Endothelial cell of umbilical vein (primary cell): ENCODE data around the gene ERAP2. TPM values are rescaled to one million over a fixed set of nuclear protein-coding genes. Genes with fewer than 3 reads are reported as not detected.

Experiments
- BruUV-seq: library from RNA; stranded (reverse); fragments of 400-500 nt; replicated peaks from 2 replicates; lab custom pipeline; 2021; lab: Mats Ljungman, UMichigan
- CTCF ChIA-PET: fragments of 300-600, 350-600 bp; sonication (Branson Sonifier 250); formaldehyde crosslinking; loops from one replicate; lab custom pipeline; 2021; ENCODE audit warnings: antibody characterized with exemption, inconsistent platforms; lab: Charles Lee
- POLR2A ChIA-PET: fragments of 300-600, 350-600 bp; sonication (Branson Sonifier 250); formaldehyde crosslinking; loops from one replicate; lab custom pipeline; 2021; ENCODE audit warnings: antibody characterized with exemption, inconsistent platforms; lab: Charles Lee
- DNase-seq: peaks from one replicate; pipeline ENCODE4 v3.0.0-alpha.2; 2011; ENCODE audit warnings: low read depth, low spot score
- FAIRE-seq: peaks from 2 replicates; lab custom pipeline; 2011; peaks lifted over from hg19 to GRCh38; lab: Jason Lieb, UNC
- H2AFZ ChIP-seq: 2 replicates; pipeline ENCODE4 v1.6.0; 2012; ENCODE audit warnings: low read depth, low read length, control low read depth, inconsistent platforms
- H3K27ac ChIP-seq: 2 replicates; pipeline ENCODE4 v1.5.1; 2011; ENCODE audit warnings: low read depth, mild to moderate bottlenecking, control low read depth, low read length, moderate library complexity; ENCODE audit not compliant: insufficient read depth
- H3K27me3 ChIP-seq, 2 experiments: 2 replicates each; pipeline versions ENCODE4 v1.6.0 to v1.6.1; 2011; ENCODE audit warnings: low read length in 2 of 2, mixed read lengths in 1 of 2; ENCODE audit not compliant: control insufficient read depth in 2 of 2, insufficient read depth in 2 of 2
- H3K36me3 ChIP-seq, 2 experiments: 2 replicates in 1 of 2; 3 replicates in 1 of 2; pipeline ENCODE4 v1.5.1; 2011; ENCODE audit warnings: low read length in 2 of 2, mild to moderate bottlenecking in 1 of 2, moderate library complexity in 1 of 2; ENCODE audit not compliant: control insufficient read depth in 2 of 2, insufficient read depth in 2 of 2; ENCODE audit errors: extremely low read depth in 1 of 2
- H3K4me1 ChIP-seq: 3 replicates; pipeline ENCODE4 v1.5.1; 2011; ENCODE audit warnings: mild to moderate bottlenecking, low read length; ENCODE audit not compliant: control insufficient read depth, insufficient read depth; ENCODE audit errors: extremely low read depth
- H3K4me2 ChIP-seq: 2 replicates; pipeline ENCODE4 v1.6.1; 2011; ENCODE audit warnings: low read length, control low read depth, mixed read lengths; ENCODE audit not compliant: insufficient read depth
- H3K4me3 ChIP-seq, 3 experiments: fragments of 200-600 bp in 1 of 3; sonication (generic), shearing (Covaris generic) in 1 of 3; replicated peaks in 1 of 3; 2 replicates each; pipeline ENCODE4 v1.5.1; 2011 to 2016; ENCODE audit warnings: control low read depth in 3 of 3, low read length in 3 of 3, mild to moderate bottlenecking in 2 of 3, inconsistent platforms in 1 of 3, low read depth in 1 of 3, moderate library complexity in 1 of 3; ENCODE audit not compliant: insufficient read depth in 1 of 3
- H3K79me2 ChIP-seq: 2 replicates; pipeline ENCODE4 v1.6.0; 2012; ENCODE audit warnings: low read length, inconsistent platforms; ENCODE audit not compliant: control insufficient read depth, insufficient read depth
- H3K9ac ChIP-seq: replicated peaks from 2 replicates; pipeline ENCODE3; 2011; ENCODE audit warnings: low read length, control low read depth; ENCODE audit not compliant: insufficient read depth; ENCODE audit errors: extremely low read depth
- H3K9me1 ChIP-seq: replicated peaks from 3 replicates; pipeline ENCODE4 v1.6.0; 2011; ENCODE audit warnings: mild to moderate bottlenecking, low read length; ENCODE audit not compliant: control insufficient read depth, insufficient read depth; ENCODE audit errors: extremely low read depth
- H3K9me3 ChIP-seq: replicated peaks from 2 replicates; pipeline ENCODE4 v1.5.1; 2012; ENCODE audit warnings: low read length, inconsistent platforms; ENCODE audit not compliant: control insufficient read depth, insufficient read depth
- H4K20me1 ChIP-seq: replicated peaks from 2 replicates; pipeline ENCODE3; 2011; ENCODE audit warnings: mild to moderate bottlenecking, low read length; ENCODE audit not compliant: control insufficient read depth, insufficient read depth; ENCODE audit errors: extremely low read depth
- EZH2 ChIP-seq: IDR thresholded peaks from 2 replicates; pipeline ENCODE4 v1.6.1; 2012; ENCODE audit warnings: borderline replicate concordance, low read depth, mild to moderate bottlenecking, moderate library complexity, low read length, inconsistent platforms; ENCODE audit not compliant: severe bottlenecking
- FOS ChIP-seq: IDR thresholded peaks from 2 replicates; pipeline ENCODE4 v1.6.1; 2011; ENCODE audit warnings: mild to moderate bottlenecking, low read length, moderate library complexity, borderline replicate concordance; ENCODE audit not compliant: insufficient read depth
- GATA2 ChIP-seq: IDR thresholded peaks from 2 replicates; pipeline ENCODE4 v1.7.0; 2011; ENCODE audit warnings: low read depth, mild to moderate bottlenecking, moderate library complexity, mixed read lengths, low read length; ENCODE audit not compliant: insufficient read length, insufficient read depth
- JUN ChIP-seq: IDR thresholded peaks from 2 replicates; pipeline ENCODE4 v1.6.1; 2011; ENCODE audit warnings: borderline replicate concordance, low read depth; ENCODE audit not compliant: insufficient read length, insufficient read depth
- MAX ChIP-seq: IDR thresholded peaks from 2 replicates; pipeline ENCODE4 v1.6.1; 2011; ENCODE audit not compliant: insufficient read depth, insufficient read length
- MYC ChIP-seq: IDR thresholded peaks from one replicate; pipeline ENCODE4 v1.6.1; 2011; ENCODE audit warnings: mild to moderate bottlenecking, low read depth, low read length
- POLR2A ChIP-seq: IDR thresholded peaks from 2 replicates; pipeline ENCODE4 v1.6.1; 2012; ENCODE audit warnings: low read depth, mild to moderate bottlenecking, control low read depth, low read length
- POLR2AphosphoS5 ChIP-seq: IDR thresholded peaks from 2 replicates; pipeline ENCODE4 v1.6.1; 2012; ENCODE audit warnings: low read depth, mild to moderate bottlenecking, control low read depth, low read length, moderate library complexity; ENCODE audit not compliant: insufficient read depth
- dilution Hi-C: fragments of 300-500 bp; cut with MboI; formaldehyde crosslinking; loops from one replicate; pipeline ENCODE4 v1.15.0; 2019; ENCODE audit warnings: low sequenced_read_pairs; ENCODE audit not compliant: extremely low pct_ligation_motif_present
- intact Hi-C: fragments of 100-400 bp; cut with micrococcal nuclease; formaldehyde crosslinking; loops from one replicate; pipeline ENCODE4 v1.10.0; 2022
- polyA plus RNA-seq, 4 experiments: library from polyadenylated mRNA; depleted of rRNA in 3 of 4; stranded (reverse) in 3 of 4; unstranded in 1 of 4; fragments of >200 nt; gene quantifications; 2 replicates each; pipeline versions ENCODE4 v1.2.1 to v1.2.3, GENCODE V29; 2011 to 2012; ENCODE audit warnings: missing spikeins in 1 of 4
- total RNA-seq: library from RNA; stranded (reverse); gene quantifications from 2 replicates; pipeline ENCODE4 v1.2.3, GENCODE V29; 2021

ERAP2 gene
- total and polyA plus RNA-seq, 2 donors (not counting 3 experiments of a cell fraction or from before 2014, with no cell fraction given), result 3.1 to 10.0 TPM

- Histone ChIP-seq H3K27me3 (no peaks in the 10 kb centered on the region), H3K9me3 (no peaks in the 10 kb centered on the region), H4K20me1 (no peaks in the 10 kb centered on the region), H3K4me3 (no peak overlapping the region), H3K79me2 (no peaks in the 10 kb centered on the region), H3K4me2 (no peak overlapping the region), H3K4me1 (no peaks in the 10 kb centered on the region), H3K36me3 (no peaks in the 10 kb centered on the region), H3K27ac (no peak overlapping the region), H2AFZ (no peak overlapping the region), H3K9me1 (no peaks in the 10 kb centered on the region), H3K9ac (no peak overlapping the region)
- dilution Hi-C loops, result no loop called here
- no peak for TF ChIP-seq POLR2AphosphoS5
- TF ChIP-seq POLR2A, result no peak
- no peak for TF ChIP-seq MYC
- no peak for TF ChIP-seq EZH2
- no peak for TF ChIP-seq FOS
- POLR2A ChIA-PET, result no interaction called here
- DNase-seq (no peak), FAIRE-seq (no peak)
- no TSS peak for BruUV-seq
- CTCF ChIA-PET, result no interaction called here
- intact Hi-C loops, result no loop called here
These were observed 50.7 kb downstream of the ERAP2 start for GRCh38 chr5:96927008-96927407.

DNA sequence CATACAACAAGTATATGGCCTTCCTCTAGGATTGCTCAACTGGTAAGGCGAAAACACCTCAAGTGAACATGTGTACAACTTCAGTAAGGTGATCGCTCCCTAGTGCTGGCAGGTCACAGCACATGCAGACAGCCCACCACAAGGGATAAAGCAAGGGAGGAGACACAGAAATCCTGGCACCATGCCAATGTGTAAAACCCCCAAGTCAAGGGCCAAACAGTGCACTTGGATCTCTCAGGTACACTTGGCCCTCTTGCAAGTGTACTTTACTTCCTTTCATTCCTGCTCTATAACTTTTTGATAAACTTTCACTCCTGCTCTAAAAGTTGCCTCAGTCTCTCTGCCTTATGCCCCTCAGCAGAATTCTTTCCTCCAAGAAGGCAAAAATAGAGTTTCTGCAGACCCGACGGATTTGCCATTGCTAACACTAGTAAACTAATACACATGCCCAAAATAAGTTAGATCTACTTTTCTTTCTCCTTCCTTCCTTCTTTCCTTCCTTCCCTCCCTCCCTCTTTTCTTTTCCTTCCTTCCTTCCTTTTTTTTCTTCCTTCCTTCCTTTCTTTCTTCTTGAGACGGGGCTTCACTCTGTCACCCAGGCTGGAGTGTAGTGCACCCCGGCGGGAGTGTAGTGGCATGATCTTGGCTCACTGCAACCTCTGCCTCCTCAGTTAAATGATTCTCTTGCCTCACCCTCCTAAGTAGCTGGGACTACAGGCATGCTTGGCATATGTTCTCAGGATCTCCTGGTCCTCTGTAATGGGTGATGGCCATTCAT, 52.8 kb downstream of the ERAP2 start:
- DNase-seq, result no peak
- BruUV-seq, result no TSS peak
- ChIA-PET CTCF (interaction anchor here (0.8 to 2.6 kb wide), 3 partner anchors 13 to 60 kb away, joined by 3 to 7 read pairs (median 3); no protein-coding TSS in a partner anchor), POLR2A (no interaction called here)
- Histone ChIP-seq H3K36me3 (no peaks in the 10 kb centered on the region), H3K27ac (no peak overlapping the region), H3K79me2 (no peaks in the 10 kb centered on the region), H3K9me1 (no peaks in the 10 kb centered on the region), H2AFZ (no peak overlapping the region), H3K27me3 (no peaks in the 10 kb centered on the region), H4K20me1 (no peaks in the 10 kb centered on the region), H3K9me3 (no peaks in the 10 kb centered on the region), H3K9ac (no peak overlapping the region), H3K4me3 (no peak overlapping the region), H3K4me2 (no peak overlapping the region), H3K4me1 (peaks cover 11% of the 10 kb centered on the region)
- intact Hi-C loops (no loop called here), dilution Hi-C loops (no loop called here)
- FAIRE-seq, result no peak
- no peak for TF ChIP-seq POLR2AphosphoS5
- no peak for TF ChIP-seq EZH2
- TF ChIP-seq JUN, result no peak
- TF ChIP-seq FOS, result no peak
- TF ChIP-seq GATA2, result no peak
- TF ChIP-seq MAX, result no peak
